ENCODE measurements around the gene ARVCF. TPM values are rescaled to one million over a fixed set of nuclear protein-coding genes. Genes with fewer than 3 reads are reported as not detected.

The ARVCF gene
- total and polyA plus RNA-seq, 2 experiments from 2014 or later: 40.3 to 55.5 TPM

GRCh38 chr22:20009582-20010306 is 6.9 kb downstream of the ARVCF start:
- TF ChIP-seq CTCF (IDR thresholded peaks at IDR 0.05; ENCODE audit: low read depth, low read length): no peak
- Histone ChIP-seq H3K27ac (no peak overlapping the region), H3K4me3 (no peak overlapping the region), H3K36me3 (no peaks in the 10 kb centered on the region), H3K27me3 (peaks cover 1% of the 10 kb centered on the region), H3K9me3 (ENCODE audit: low read depth) (no peaks in the 10 kb centered on the region), H3K4me1 (ENCODE audit: low read depth) (peaks cover 3% of the 10 kb centered on the region)
- no peak for DNase-seq (ENCODE audit: low read depth in 1 of 2, low spot score in 1 of 2)

- Histone ChIP-seq H3K4me3 (no peak overlapping the region), H3K4me1 (ENCODE audit: low read depth) (peaks cover 3% of the 10 kb centered on the region), H3K27ac (no peak overlapping the region), H3K27me3 (no peaks in the 10 kb centered on the region), H3K36me3 (no peaks in the 10 kb centered on the region), H3K9me3 (ENCODE audit: low read depth) (no peaks in the 10 kb centered on the region)
- TF ChIP-seq CTCF (IDR thresholded peaks at IDR 0.05; ENCODE audit: low read depth, low read length): no peak
- no peak for DNase-seq (ENCODE audit: low read depth in 1 of 2, low spot score in 1 of 2)
Observed at GRCh38 chr22:20009018-20009491, 7.6 kb downstream of the ARVCF start.

- Histone ChIP-seq H3K9me3 (ENCODE audit: low read depth) (no peaks in the 10 kb centered on the region), H3K36me3 (no peaks in the 10 kb centered on the region), H3K4me3 (no peak overlapping the region), H3K27me3 (no peaks in the 10 kb centered on the region), H3K4me1 (ENCODE audit: low read depth) (peaks cover 3% of the 10 kb centered on the region), H3K27ac (no peak overlapping the region)
- TF ChIP-seq CTCF (IDR thresholded peaks at IDR 0.05; ENCODE audit: low read depth, low read length): no peak
- no peak for DNase-seq (ENCODE audit: low read depth in 1 of 2, low spot score in 1 of 2)
Observed at GRCh38 chr22:20008221-20008995, 8.2 kb downstream of the ARVCF start.

GRCh38 chr22:20004464-20004863 is 12.2 kb downstream of the ARVCF start:
- DNase-seq (ENCODE audit: low read depth in 1 of 2, low spot score in 1 of 2): no peak
- H3K36me3 ChIP-seq: no peaks in the 10 kb centered on the region
- no peak overlapping the region for H3K27ac ChIP-seq
- no peak overlapping the region for H3K4me3 ChIP-seq
- H3K9me3 ChIP-seq (ENCODE audit: low read depth): no peaks in the 10 kb centered on the region
- no peaks in the 10 kb centered on the region for H3K27me3 ChIP-seq
- TF ChIP-seq CTCF (IDR thresholded peaks at IDR 0.05; ENCODE audit: low read depth, low read length): no peak
- peaks cover 30% of the 10 kb centered on the region for H3K4me1 ChIP-seq (ENCODE audit: low read depth)

- Histone ChIP-seq H3K9me3 (ENCODE audit: low read depth) (no peaks in the 10 kb centered on the region), H3K27me3 (no peaks in the 10 kb centered on the region), H3K27ac (no peak overlapping the region), H3K36me3 (no peaks in the 10 kb centered on the region), H3K4me1 (ENCODE audit: low read depth) (peaks cover 41% of the 10 kb centered on the region), H3K4me3 (no peak overlapping the region)
- no peak for TF ChIP-seq CTCF (IDR thresholded peaks at IDR 0.05; ENCODE audit: low read depth, low read length)
- DNase-seq (ENCODE audit: low read depth in 1 of 2, low spot score in 1 of 2): no peak
Observed at GRCh38 chr22:20003304-20003703, 13.3 kb downstream of the ARVCF start.
